HG02678 (cell line): ENCODE data around the gene SPOCK3.
"Not testable (repeated sequence)": the region's sequence is repeated elsewhere in the genome, so short reads cannot be mapped to it uniquely, and the experiment has no call there.

Experiments
- ATAC-seq: cut with Tn5 transposase; IDR thresholded peaks from one replicate; pipeline ENCODE4 v1.9.1; 2021; ENCODE audit warnings: mild to moderate bottlenecking, moderate library complexity; ENCODE audit not compliant: unreplicated experiment

The SPOCK3 gene

GRCh38 chr4:167234316-167234881 is at the start of gene SPOCK3:
SPOCK3 (minus strand) TSS chr4:167234494.
- peak; percentile 36 for ATAC-seq

- ATAC-seq, result no peak
These were observed 48.0 kb upstream of the SPOCK3 start for GRCh38 chr4:167282171-167282864.

GRCh38 chr4:167281545-167281944 is 47.3 kb upstream of the SPOCK3 start:
- not testable (repeated sequence) for ATAC-seq

DNA sequence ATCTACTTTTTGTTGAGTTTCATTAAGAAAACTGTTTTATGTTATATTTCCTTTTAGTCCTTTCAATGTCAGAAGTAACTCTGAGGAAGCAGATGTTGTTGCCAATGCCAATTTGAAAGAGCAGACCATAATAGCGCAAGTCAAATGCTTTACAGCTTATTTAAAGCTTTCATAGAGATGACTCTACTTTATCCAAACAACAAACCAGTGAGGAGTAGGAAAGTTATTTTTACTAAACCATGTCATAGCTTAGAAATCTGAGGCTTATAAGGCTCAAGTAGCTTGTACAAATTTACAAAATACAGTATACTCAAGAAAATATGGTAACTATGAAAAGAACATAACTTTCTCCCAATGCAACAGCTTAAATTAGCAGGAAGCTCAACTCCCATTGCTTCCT is 40.1 kb upstream of the SPOCK3 start:
- no peak for ATAC-seq

- ATAC-seq, result no peak
These were observed 30.9 kb upstream of the SPOCK3 start for GRCh38 chr4:167265231-167265630.

DNA sequence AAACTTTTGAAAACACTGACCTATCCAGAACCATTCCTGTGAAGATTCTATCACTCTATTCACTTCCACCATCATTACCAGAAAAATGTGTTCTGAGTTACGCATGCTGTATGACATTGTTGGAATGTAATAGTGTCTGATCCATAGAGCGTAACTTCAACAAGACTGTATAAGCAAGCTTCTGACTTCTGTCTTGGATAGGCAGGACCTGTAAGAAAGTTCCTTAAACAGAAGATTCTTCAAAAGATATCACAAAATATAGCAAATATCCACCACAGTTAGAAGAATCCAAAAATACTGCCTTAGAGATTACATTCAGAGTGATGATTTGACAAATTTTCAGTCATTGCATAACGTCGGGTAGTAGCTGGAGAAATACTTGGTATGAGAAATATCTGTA is 14.0 kb upstream of the SPOCK3 start:
- ATAC-seq, result no peak

DNA sequence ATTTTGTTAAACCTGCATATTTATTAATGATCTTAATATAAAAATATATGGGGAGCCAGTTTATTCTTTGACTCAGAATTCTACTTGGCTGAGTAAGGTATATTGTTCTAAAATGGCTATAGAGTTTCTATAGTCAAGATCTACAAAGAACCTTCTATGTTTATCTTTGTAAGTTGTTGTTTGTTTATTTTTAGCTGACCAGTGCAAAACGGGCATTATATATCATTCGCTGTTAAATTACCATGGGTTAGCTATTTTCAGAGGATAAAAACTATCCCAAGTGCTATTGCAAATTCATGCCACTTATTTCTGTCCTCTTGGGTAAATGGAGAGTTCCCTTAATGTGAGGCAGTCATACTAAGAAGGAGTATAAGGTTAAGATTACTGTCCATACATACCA is 5.3 kb upstream of the SPOCK3 start:
- ATAC-seq, result no peak

- ATAC-seq, result no peak
These were observed 3.9 kb upstream of the SPOCK3 start for GRCh38 chr4:167238226-167238625.

- peak; percentile 56 for ATAC-seq
These were observed 494 bp downstream of the SPOCK3 start for GRCh38 chr4:167233685-167234315.

DNA sequence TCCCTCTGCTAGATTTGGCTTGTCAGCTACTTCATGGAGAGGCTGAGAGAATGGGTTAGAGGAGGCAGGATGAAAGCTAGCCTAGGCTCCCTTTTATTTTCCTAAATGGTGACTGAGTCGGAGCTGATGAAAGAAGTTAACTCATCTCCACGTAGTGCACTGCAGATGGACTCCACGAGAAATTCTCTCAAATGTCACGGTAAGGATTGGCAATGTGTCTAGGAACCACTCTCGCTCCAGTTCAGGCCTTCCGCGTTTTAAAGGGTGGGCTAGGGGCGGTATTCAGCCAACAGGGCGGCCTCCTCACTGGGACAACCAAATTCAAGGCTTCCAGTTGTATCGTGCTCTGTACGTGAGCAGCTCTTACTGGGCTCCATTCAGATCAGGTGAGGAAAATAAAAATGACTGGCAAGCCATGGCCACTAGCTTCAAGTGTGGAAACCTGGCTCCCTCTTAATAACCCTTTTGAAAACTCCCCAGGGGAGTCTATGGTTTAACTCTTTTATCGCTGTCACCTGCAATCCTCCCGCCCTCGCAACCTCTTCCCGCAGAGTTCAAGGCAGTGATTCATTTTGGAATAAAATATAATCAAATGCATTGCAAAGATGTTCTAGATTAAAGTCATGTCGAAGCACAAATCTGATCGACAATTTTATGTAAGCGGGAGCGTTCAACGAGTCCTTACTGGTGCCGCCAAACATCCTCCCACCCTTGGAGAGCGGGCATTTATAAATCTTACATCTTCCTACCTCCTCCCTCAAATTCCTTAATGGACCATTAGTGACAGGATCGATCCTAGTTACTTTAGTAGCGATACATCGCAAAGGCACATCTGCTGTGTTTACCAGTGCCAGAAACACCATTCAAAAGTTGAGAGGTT is 1.2 kb downstream of the SPOCK3 start:
- ATAC-seq, result no peak

DNA sequence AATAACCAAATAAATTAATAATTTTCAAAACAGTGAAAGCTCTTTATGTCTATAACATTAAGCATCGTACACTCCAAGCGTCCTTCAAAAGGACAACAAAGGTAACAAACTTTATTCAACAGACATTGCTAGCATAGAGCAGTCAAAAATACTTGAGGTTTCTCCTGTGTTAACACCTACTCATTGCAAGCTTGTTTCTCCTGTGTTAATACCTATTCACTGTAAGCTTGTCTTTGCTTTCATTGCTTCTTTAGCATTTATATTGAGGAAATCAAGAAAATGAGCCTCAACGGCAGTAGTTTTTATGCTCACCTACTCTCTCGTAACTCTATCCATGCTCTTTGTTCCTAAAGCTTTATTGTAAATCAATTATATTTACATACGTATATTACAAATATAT is 3.5 kb downstream of the SPOCK3 start:
- no peak for ATAC-seq

DNA sequence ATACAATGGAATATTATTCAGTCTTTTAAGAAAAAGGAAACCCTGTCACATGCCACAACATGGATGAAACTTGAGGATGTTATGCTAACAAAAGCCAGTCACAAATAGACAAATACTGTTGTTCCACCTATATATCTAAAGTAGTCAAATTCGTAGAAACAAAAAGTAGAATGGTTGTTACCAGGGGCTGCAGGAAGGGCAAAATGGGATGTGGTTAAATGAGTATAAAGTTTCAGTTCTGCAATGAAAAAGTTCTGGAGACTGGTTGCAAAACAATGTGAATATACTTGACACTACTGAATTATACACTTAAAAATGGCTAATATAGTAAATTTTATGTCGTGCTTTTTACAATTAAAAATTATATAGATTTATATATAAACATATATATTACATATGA is 12.2 kb downstream of the SPOCK3 start:
- ATAC-seq, result peak; percentile 75

DNA sequence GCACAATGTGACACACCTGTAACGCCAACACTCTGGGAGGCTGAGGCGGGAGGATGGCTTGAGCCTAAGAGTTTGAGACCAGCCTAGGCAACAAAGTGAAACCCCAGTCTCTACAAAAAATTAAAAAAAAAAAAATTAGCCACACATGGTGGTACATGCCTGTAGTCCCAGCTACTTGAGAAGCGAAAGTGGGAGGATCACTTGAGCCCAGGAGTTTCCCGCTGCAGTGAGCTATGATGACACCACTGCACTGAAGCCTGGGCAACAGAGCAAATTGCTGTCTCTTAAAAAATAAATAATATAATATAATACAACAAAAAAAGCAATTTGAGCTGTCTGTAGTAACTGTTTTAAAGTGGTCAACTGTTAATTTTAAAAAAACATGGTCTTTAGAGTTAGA is 13.2 kb downstream of the SPOCK3 start:
- ATAC-seq, result no peak

GRCh38 chr4:167218022-167218608 is 16.2 kb downstream of the SPOCK3 start:
- no peak for ATAC-seq

- ATAC-seq, result no peak
These were observed 17.5 kb downstream of the SPOCK3 start for GRCh38 chr4:167216783-167217182.

DNA sequence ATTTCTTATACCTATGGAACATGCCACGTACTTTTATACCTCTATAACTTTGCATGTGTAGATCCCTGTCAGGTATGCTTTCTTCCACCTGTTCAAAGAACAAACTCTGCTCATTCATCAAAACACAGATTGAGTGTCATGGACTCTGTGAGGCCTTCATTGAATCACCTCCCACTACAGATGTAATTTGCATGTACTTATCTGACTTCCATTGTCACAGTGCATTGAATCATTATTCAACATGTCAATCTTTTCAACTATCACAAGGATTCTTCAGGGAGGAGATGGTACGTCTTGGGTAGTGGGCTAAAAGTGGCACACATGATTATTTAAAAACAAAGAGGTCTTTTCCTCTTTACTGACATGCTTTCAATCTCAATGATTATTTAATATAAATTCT is 24.1 kb downstream of the SPOCK3 start:
- ATAC-seq, result no peak

- ATAC-seq, result no peak
These were observed 37.8 kb downstream of the SPOCK3 start for GRCh38 chr4:167196344-167197012.

- ATAC-seq, result no peak
These were observed 43.9 kb downstream of the SPOCK3 start for GRCh38 chr4:167190379-167190778.

GRCh38 chr4:167185465-167185864 is 48.8 kb downstream of the SPOCK3 start:
- ATAC-seq, result no peak

DNA sequence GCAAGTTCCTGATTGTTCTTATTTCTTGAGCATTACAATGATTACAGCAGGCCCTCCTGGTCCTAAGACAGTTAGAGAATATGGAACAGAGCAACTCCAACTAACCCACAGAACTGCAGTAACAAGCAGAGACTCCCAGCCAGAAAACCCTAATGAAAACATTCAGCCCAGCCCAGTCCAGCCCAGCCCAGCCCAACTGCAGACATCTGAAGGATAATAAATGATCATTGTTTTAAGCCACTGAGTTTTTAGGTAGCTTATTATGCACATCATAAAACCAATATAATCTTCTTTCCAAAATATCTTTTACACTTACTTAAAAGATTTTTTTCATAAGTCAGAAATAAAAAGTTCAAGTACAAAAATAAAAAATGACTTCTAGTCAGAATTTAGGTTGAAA is 51.3 kb downstream of the SPOCK3 start:
- no peak for ATAC-seq

DNA sequence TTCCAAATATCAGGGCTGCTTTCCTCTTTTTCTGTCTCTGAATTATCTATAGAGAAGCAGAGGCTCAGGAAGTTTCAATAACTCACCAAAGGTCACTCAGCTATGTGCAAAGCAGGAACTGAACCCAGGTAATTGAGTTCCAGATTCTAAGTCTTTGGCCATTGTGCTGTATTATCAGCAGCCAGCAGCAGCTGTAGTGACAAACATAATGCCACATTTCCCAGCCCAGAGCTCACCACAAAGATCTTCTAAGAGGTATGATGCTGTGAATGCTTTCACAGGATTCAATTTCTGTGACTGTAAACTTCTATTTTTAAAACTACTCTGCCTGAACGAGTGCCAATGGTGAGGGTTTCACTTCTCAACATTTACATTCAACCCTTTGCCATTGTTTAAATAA is 56.4 kb downstream of the SPOCK3 start:
- no peak for ATAC-seq
